H1 (cell line): Measurements from ENCODE around the gene ARAP3. TPM values are rescaled to one million over a fixed set of nuclear protein-coding genes. Genes with fewer than 3 reads are reported as not detected.

Experiments
- CTCF ChIA-PET: fragments of 300-600 bp; sonication (Branson Sonifier 250); formaldehyde crosslinking; loops from one replicate; lab custom pipeline; 2021; ENCODE audit not compliant: partially characterized antibody; lab: Charles Lee
- POLR2A ChIA-PET: fragments of 300-600 bp; sonication (Branson Sonifier 250); formaldehyde crosslinking; loops from one replicate; lab custom pipeline; 2021; ENCODE audit warnings: inconsistent platforms; ENCODE audit not compliant: partially characterized antibody; lab: Charles Lee
- DNase-seq, 2 experiments: peaks; one replicate each; pipeline versions ENCODE4 v3.0.0 to v3.0.0-alpha.2; 2010 to 2022; ENCODE audit warnings: low spot score in 2 of 2, low read depth in 1 of 2, mixed read lengths in 1 of 2
- FAIRE-seq: peaks from 2 replicates; lab custom pipeline; 2011; peaks lifted over from hg19 to GRCh38; lab: Jason Lieb, UNC
- H2AFZ ChIP-seq: 2 replicates; pipeline ENCODE4 v1.8.1; 2012; ENCODE audit warnings: low read length, inconsistent platforms
- H2AK5ac ChIP-seq: 2 replicates; pipeline ENCODE4 v1.6.1; 2013; ENCODE audit warnings: low read depth, low read length
- H2BK120ac ChIP-seq: replicated peaks from 2 replicates; pipeline ENCODE3; 2013; ENCODE audit warnings: low read depth, low read length, inconsistent platforms
- H2BK12ac ChIP-seq: 2 replicates; pipeline ENCODE4 v1.6.1; 2013; ENCODE audit warnings: low read depth, low read length
- H2BK15ac ChIP-seq: 2 replicates; pipeline ENCODE4 v1.6.1; 2013; ENCODE audit warnings: low read length
- H2BK20ac ChIP-seq: 2 replicates; pipeline ENCODE4 v1.6.1; 2013; ENCODE audit warnings: low read length
- H2BK5ac ChIP-seq: 2 replicates; pipeline ENCODE4 v1.6.1; 2013; ENCODE audit warnings: low read depth, low read length
- H3K14ac ChIP-seq: 2 replicates; pipeline ENCODE4 v1.6.1; 2013; ENCODE audit warnings: inconsistent platforms; ENCODE audit not compliant: insufficient read length
- H3K18ac ChIP-seq: 2 replicates; pipeline ENCODE4 v1.6.1; 2013; ENCODE audit warnings: low read length; ENCODE audit errors: extremely low read depth
- H3K23ac ChIP-seq: 2 replicates; pipeline ENCODE4 v1.6.1; 2013; ENCODE audit warnings: inconsistent platforms; ENCODE audit not compliant: insufficient read length
- H3K23me2 ChIP-seq: 2 replicates; pipeline ENCODE4 v1.6.1; 2013; ENCODE audit warnings: low read depth, low read length
- H3K27ac ChIP-seq: 2 replicates; pipeline ENCODE4 v1.6.1; 2011; ENCODE audit warnings: low read depth, low read length, inconsistent platforms
- H3K27me3 ChIP-seq, 4 experiments: replicated peaks in 1 of 4; 1 replicate in 1 of 4; 2 replicates in 3 of 4; pipeline versions ENCODE4 v1.6.1 to v1.8.1; 2011 to 2013; ENCODE audit warnings: low read length in 3 of 4, mild to moderate bottlenecking in 3 of 4, inconsistent platforms in 2 of 4, mixed read lengths in 2 of 4, moderate library complexity in 1 of 4; ENCODE audit not compliant: control insufficient read depth in 3 of 4, insufficient read depth in 3 of 4; ENCODE audit errors: extremely low read depth in 1 of 4
- H3K36me3 ChIP-seq, 4 experiments: 2 replicates each; pipeline versions ENCODE4 v1.6.1 to v1.8.1; 2011 to 2013; ENCODE audit warnings: mild to moderate bottlenecking in 4 of 4, low read length in 3 of 4, moderate library complexity in 2 of 4, control low read depth in 1 of 4, inconsistent platforms in 1 of 4; ENCODE audit not compliant: insufficient read depth in 4 of 4, control insufficient read depth in 2 of 4
- H3K4ac ChIP-seq: replicated peaks from 2 replicates; pipeline ENCODE3; 2013; ENCODE audit warnings: low read length, low read depth, mixed read lengths, inconsistent platforms; ENCODE audit not compliant: insufficient read length
- H3K4me1 ChIP-seq, 4 experiments: replicated peaks in 1 of 4; 1 replicate in 1 of 4; 2 replicates in 3 of 4; pipeline versions ENCODE4 v1.6.1 to v1.8.1; 2011 to 2013; ENCODE audit warnings: low read length in 3 of 4, inconsistent platforms in 2 of 4, mixed read lengths in 1 of 4; ENCODE audit not compliant: insufficient read depth in 4 of 4, control insufficient read depth in 3 of 4
- H3K4me2 ChIP-seq, 2 experiments: 2 replicates each; pipeline versions ENCODE4 v1.6.1 to v1.8.1; 2011 to 2013; ENCODE audit warnings: low read depth in 2 of 2, low read length in 2 of 2, control low read depth in 1 of 2, inconsistent platforms in 1 of 2, mild to moderate bottlenecking in 1 of 2; ENCODE audit not compliant: insufficient read depth in 1 of 2
- H3K4me3 ChIP-seq, 4 experiments: fragments of 200-600, 300-600 bp in 1 of 4; sonication (generic), shearing (Covaris generic), sonication (Bioruptor Twin) in 1 of 4; 2 replicates each; pipeline versions ENCODE4 v1.5.1 to v1.8.1; 2011 to 2016; ENCODE audit warnings: low read length in 4 of 4, low read depth in 3 of 4, control low read depth in 2 of 4, inconsistent platforms in 2 of 4, mild to moderate bottlenecking in 2 of 4, mixed read lengths in 1 of 4, moderate library complexity in 1 of 4; ENCODE audit not compliant: insufficient read depth in 2 of 4; ENCODE audit errors: extremely low read depth in 1 of 4
- H3K56ac ChIP-seq: replicated peaks from 2 replicates; pipeline ENCODE3; 2013; ENCODE audit warnings: low read depth, mild to moderate bottlenecking, mixed read lengths, low read length, inconsistent platforms; ENCODE audit not compliant: insufficient read length
- H3K79me1 ChIP-seq: 2 replicates; pipeline ENCODE4 v1.6.1; 2013; ENCODE audit warnings: low read depth, low read length, control low read depth
- H3K79me2 ChIP-seq, 2 experiments: 2 replicates each; pipeline versions ENCODE4 v1.6.1 to v1.8.1; 2012 to 2013; ENCODE audit warnings: low read length in 2 of 2, mild to moderate bottlenecking in 2 of 2, inconsistent platforms in 1 of 2; ENCODE audit not compliant: insufficient read depth in 2 of 2, control insufficient read depth in 1 of 2
- H3K9ac ChIP-seq, 4 experiments: replicated peaks in 1 of 4; 1 replicate in 1 of 4; 2 replicates in 3 of 4; pipeline versions ENCODE4 v1.6.1 to v1.8.1; 2011 to 2013; ENCODE audit warnings: low read depth in 3 of 4, low read length in 3 of 4, control low read depth in 2 of 4, mild to moderate bottlenecking in 2 of 4, moderate library complexity in 2 of 4, inconsistent platforms in 1 of 4; ENCODE audit errors: extremely low read depth in 1 of 4
- H3K9me3 ChIP-seq, 2 experiments: 2 replicates each; pipeline versions ENCODE4 v1.6.1 to v1.8.1; 2012 to 2013; ENCODE audit warnings: mild to moderate bottlenecking in 2 of 2, moderate library complexity in 2 of 2, control low read depth in 1 of 2, inconsistent platforms in 1 of 2, low read depth in 1 of 2, low read length in 1 of 2, mixed read lengths in 1 of 2; ENCODE audit not compliant: insufficient read depth in 2 of 2
- H4K20me1 ChIP-seq, 2 experiments: replicated peaks in 1 of 2; 2 replicates each; pipeline versions ENCODE3 to v1.8.1; 2011 to 2013; ENCODE audit warnings: inconsistent platforms in 2 of 2, low read length in 2 of 2, mild to moderate bottlenecking in 1 of 2; ENCODE audit not compliant: insufficient read depth in 2 of 2, control insufficient read depth in 1 of 2
- H4K5ac ChIP-seq: 2 replicates; pipeline ENCODE4 v1.6.1; 2013; ENCODE audit warnings: low read length, low read depth, mixed read lengths, inconsistent platforms; ENCODE audit not compliant: insufficient read length
- H4K8ac ChIP-seq: 2 replicates; pipeline ENCODE4 v1.8.0; 2013; ENCODE audit warnings: mild to moderate bottlenecking, moderate library complexity, low read length, inconsistent platforms; ENCODE audit not compliant: insufficient read depth; ENCODE audit errors: extremely low read depth
- H4K91ac ChIP-seq: replicated peaks from 2 replicates; pipeline ENCODE3; 2013; ENCODE audit warnings: low read length, mixed read lengths, inconsistent platforms; ENCODE audit not compliant: insufficient read length
- CBX8 ChIP-seq: fragments of 300-800, 300-1000 bp; sonication (generic); IDR thresholded peaks from 2 replicates; pipeline ENCODE4 v1.7.1; 2016; ENCODE audit warnings: low read depth, low read length, borderline replicate concordance
- CREB1 ChIP-seq: IDR thresholded peaks from 2 replicates; pipeline ENCODE4 v1.6.1; 2012; ENCODE audit warnings: inconsistent platforms
- RAD21 ChIP-seq, 2 experiments: IDR thresholded peaks in 1 of 2; conservative IDR thresholded peaks in 1 of 2; 2 replicates each; pipeline ENCODE4 v1.6.1; 2011; ENCODE audit warnings: low read depth in 2 of 2, low read length in 2 of 2, improper control_type of control experiment in 1 of 2, inconsistent platforms in 1 of 2, mild to moderate bottlenecking in 1 of 2, moderate library complexity in 1 of 2
- RBBP5 ChIP-seq: IDR thresholded peaks from 2 replicates; pipeline ENCODE4 v1.7.1; 2012; ENCODE audit warnings: low read depth, mild to moderate bottlenecking, inconsistent platforms, low read length, moderate library complexity, borderline replicate concordance
- WGBS, 2 experiments: shearing (Covaris generic) in 1 of 2; methylation state at CpG; one replicate each; pipeline versions ENCODE4 v1.1.6 to v1.1.7; 2013 to 2015; ENCODE audit warnings: low lambda C conversion rate in 2 of 2, mixed read lengths in 2 of 2, inconsistent platforms in 1 of 2, low coverage in 1 of 2, missing lambda C conversion rate in 1 of 2; ENCODE audit not compliant: insufficient replicate concordance in 2 of 2, insufficient coverage in 1 of 2, insufficient read length in 1 of 2; ENCODE audit errors: extremely low coverage in 1 of 2, missing lambda C conversion rate in 1 of 2; 5-methylcytosine and 5-hydroxymethylcytosine counted together
- polyA plus RNA-seq, 7 experiments: library from polyadenylated mRNA; depleted of rRNA in 3 of 7; stranded (reverse) in 5 of 7; unstranded in 2 of 7; fragments of >200 nt in 5 of 7; fragments of 200-250 nt in 2 of 7; gene quantifications; 1 replicate in 5 of 7; 2 replicates in 1 of 7; 4 replicates in 1 of 7; pipeline versions ENCODE4 v1.2.1 to v1.2.3, GENCODE V29; 2011 to 2013; ENCODE audit warnings: missing spikeins in 2 of 7, mixed read lengths in 2 of 7
- total RNA-seq: library from RNA; stranded (reverse); fragmentation: NEBNext Ultra II Directional; extraction: Animal tissue kit (Norgen Biotek cat#: 25700); gene quantifications from 2 replicates; pipeline ENCODE4 v1.2.1, GENCODE V29; 2021

Gene ARAP3
- total and polyA plus RNA-seq, 2 of the 8 experiments (the other 6 are each of a cell fraction or from before 2014, with no cell fraction given) = 14.4 to 48.6 TPM

DNA sequence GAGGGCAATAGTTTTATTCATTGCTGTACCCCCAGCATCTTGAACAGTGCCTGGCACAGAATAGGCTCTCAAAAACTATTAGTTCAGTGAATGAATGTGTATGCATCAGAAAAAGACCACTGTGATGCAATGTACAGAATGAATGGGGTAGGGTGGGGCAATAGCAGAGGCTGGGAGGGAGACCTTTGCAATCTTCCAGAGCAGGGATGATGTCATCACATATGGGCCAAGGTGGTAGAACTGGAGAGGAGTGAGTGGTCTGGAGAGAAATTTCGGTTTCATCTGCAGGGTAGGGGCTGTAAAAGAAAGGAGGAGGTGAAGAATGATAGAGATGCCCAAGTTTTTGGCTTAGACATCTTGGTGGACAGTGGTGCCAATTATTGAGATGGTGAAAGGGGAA lies 23.4 kb upstream of the ARAP3 start:
- Histone ChIP-seq H3K56ac (no peak overlapping the region), H2BK15ac (no peak overlapping the region), H3K4ac (no peak overlapping the region), H2BK12ac (no peak overlapping the region), H3K27ac (no peak overlapping the region), H2BK20ac (0 out of 2 replicates have a peak overlapping the region, but pooled peaks have one; percentile 44), H3K27me3 (peaks cover 0 to 36% (median 29%) of the 10 kb centered on the region in 4 experiments; a peak in 6 of 7 replicates), H3K4me2 (no peak overlapping the region), H4K5ac (no peak overlapping the region), H2AK5ac (no peak overlapping the region), H3K36me3 (no peaks in the 10 kb centered on the region), H3K79me1 (no peaks in the 10 kb centered on the region), H2AFZ (no peak overlapping the region), H3K23ac (no peak overlapping the region), H3K4me1 (peaks cover 5 to 9% (median 5%) of the 10 kb centered on the region in 4 experiments), H4K8ac (no peak overlapping the region), H3K23me2 (peaks cover 11% of the 10 kb centered on the region; the same call in 1 of the 2 replicates), H3K18ac (no peak overlapping the region), H3K4me3 (no peak overlapping the region), H3K9ac (no peak overlapping the region), H3K14ac (no peak overlapping the region), H3K79me2 (no peaks in the 10 kb centered on the region), H3K9me3 (no peaks in the 10 kb centered on the region), H2BK5ac (no peak overlapping the region), H4K20me1 (no peaks in the 10 kb centered on the region), H4K91ac (no peak overlapping the region), H2BK120ac (no peak overlapping the region)
- CTCF ChIA-PET = no interaction called here
- WGBS, 2 experiments = 80% methylated on average over 1 of the region's 1 CpG; no CpG with 5 or more reads in 1 of the 2 experiments
- POLR2A ChIA-PET = interaction anchor here (0.7 kb wide), 1 partner anchor 170 kb away, joined by 3 read pairs; no protein-coding TSS in a partner anchor
- DNase-seq (no peak), FAIRE-seq (no peak)
- TF ChIP-seq CBX8 = no peak
- no peak for TF ChIP-seq CREB1
- TF ChIP-seq RBBP5 = no peak
- no peak for TF ChIP-seq RAD21 (IDR thresholded peaks at IDR 0.05 in 1 of 2, conservative IDR thresholded peaks at IDR 0.05 in 1 of 2; ENCODE audit: low read depth in 2 of 2, low read length in 2 of 2)
